NCI-H1436 treated with DMSO at 0.1 percent for 48 hours (cell line): ENCODE measurements around the gene NHLRC1.

Experiments
- DNase-seq: peaks from one replicate; lab custom pipeline; 2025; lab: John Stamatoyannopoulos, UW

The NHLRC1 gene

GRCh38 chr6:18139935-18140621, 17.6 kb upstream of the NHLRC1 start:
- DNase-seq: no peak

- DNase-seq: no peak
Observed at GRCh38 chr6:18138906-18139305, 16.4 kb upstream of the NHLRC1 start.

GRCh38 chr6:18136260-18136659, 13.8 kb upstream of the NHLRC1 start:
- no peak for DNase-seq

- DNase-seq: no peak
Observed at GRCh38 chr6:18135171-18135570, 12.7 kb upstream of the NHLRC1 start.

GRCh38 chr6:18132346-18132745, 9.9 kb upstream of the NHLRC1 start:
- DNase-seq: no peak

- no peak for DNase-seq
Observed at GRCh38 chr6:18126121-18126520, 3.6 kb upstream of the NHLRC1 start.

GRCh38 chr6:18121580-18122127, 823 bp downstream of the NHLRC1 start:
- no peak for DNase-seq

- no peak for DNase-seq
Observed at GRCh38 chr6:18119236-18119635, 3.2 kb downstream of the NHLRC1 start.

GRCh38 chr6:18118330-18118729, 4.1 kb downstream of the NHLRC1 start:
- DNase-seq: no peak

- DNase-seq: no peak
Observed at GRCh38 chr6:18117136-18117535, 5.3 kb downstream of the NHLRC1 start.

- no peak for DNase-seq
Observed at GRCh38 chr6:18115356-18115755, 7.1 kb downstream of the NHLRC1 start.

GRCh38 chr6:18110162-18110561, 12.3 kb downstream of the NHLRC1 start:
- DNase-seq: no peak

GRCh38 chr6:18107061-18107460, 15.4 kb downstream of the NHLRC1 start:
- DNase-seq: no peak

GRCh38 chr6:18102783-18103509, 19.5 kb downstream of the NHLRC1 start:
- no peak for DNase-seq

- no peak for DNase-seq
Observed at GRCh38 chr6:18101873-18102272, 20.6 kb downstream of the NHLRC1 start.

- DNase-seq: no peak
Observed at GRCh38 chr6:18101271-18101670, 21.2 kb downstream of the NHLRC1 start.

GRCh38 chr6:18100296-18100695, 22.2 kb downstream of the NHLRC1 start:
- DNase-seq: no peak

GRCh38 chr6:18099511-18099910, 23.0 kb downstream of the NHLRC1 start:
- DNase-seq: no peak

- DNase-seq: no peak
Observed at GRCh38 chr6:18096423-18096822, 26.1 kb downstream of the NHLRC1 start.

- DNase-seq: no peak
Observed at GRCh38 chr6:18091382-18091781, 31.1 kb downstream of the NHLRC1 start.

- DNase-seq: no peak
Observed at GRCh38 chr6:18090349-18090786, 32.1 kb downstream of the NHLRC1 start.

- DNase-seq: no peak
Observed at GRCh38 chr6:18088419-18089296, 33.8 kb downstream of the NHLRC1 start.
